Measurements from ENCODE around the gene ZNF316. TPM values are rescaled to one million over a fixed set of nuclear protein-coding genes. Genes with fewer than 3 reads are reported as not detected.

ZNF316 gene
- total RNA-seq, 2 experiments from 2014 or later, result 46.2 to 49.7 TPM

GRCh38 chr7:6680146-6680545 lies 43.0 kb downstream of the ZNF316 start:
- H3K4me1 Mint-ChIP-seq (ENCODE audit: low read depth), result no peaks in the 10 kb centered on the region
- ATAC-seq (ENCODE audit: poor library complexity) (no peak), DNase-seq (no peak)
- TF ChIP-seq CTCF (IDR thresholded peaks at IDR 0.05), result no peak
- Histone ChIP-seq H3K4me3 (ENCODE audit: low read length) (no peak overlapping the region), H3K36me3 (ENCODE audit: insufficient read depth, low read length) (no peaks in the 10 kb centered on the region), H3K9me3 (ENCODE audit: control insufficient read depth in 1 of 2, insufficient read depth in 1 of 2, low read length in 2 of 2) (peaks cover 75 to 93% of the 10 kb centered on the region in 2 experiments), H3K27ac (ENCODE audit: low read depth in 1 of 2, low read length in 2 of 2) (no peak overlapping the region), H3K27me3 (ENCODE audit: control insufficient read depth in 1 of 2, insufficient read depth in 2 of 2, low read length in 2 of 2) (no peaks in the 10 kb centered on the region), H3K4me1 (ENCODE audit: insufficient read depth, low read length) (no peaks in the 10 kb centered on the region)
- peaks cover 17% of the 10 kb centered on the region for H3K9me3 Mint-ChIP-seq
- intact Hi-C loops (cut with DNase I, micrococcal nuclease), result no loop called here
- ChIA-PET CTCF (no interaction called here), POLR2A (no interaction called here)
- H3K4me3 Mint-ChIP-seq, result no peak overlapping the region
- no peaks in the 10 kb centered on the region for H3K27me3 Mint-ChIP-seq
- no peak overlapping the region for H3K27ac Mint-ChIP-seq
- peaks cover 49% of the 10 kb centered on the region for H3K36me3 Mint-ChIP-seq (ENCODE audit: low read depth)

GRCh38 chr7:6691103-6691502 lies 54.0 kb downstream of the ZNF316 start:
- peaks cover 45 to 100% of the 10 kb centered on the region in 2 experiments for H3K9me3 ChIP-seq (ENCODE audit: control insufficient read depth in 1 of 2, insufficient read depth in 1 of 2, low read length in 2 of 2)
- POLR2A ChIA-PET, result no interaction called here
- H3K36me3 ChIP-seq (ENCODE audit: insufficient read depth, low read length), result peaks cover 83% of the 10 kb centered on the region
- H3K9me3 Mint-ChIP-seq, result peaks cover 24% of the 10 kb centered on the region
- no peaks in the 10 kb centered on the region for H3K4me1 ChIP-seq (ENCODE audit: insufficient read depth, low read length)
- no peak for TF ChIP-seq CTCF (IDR thresholded peaks at IDR 0.05)
- H3K4me1 Mint-ChIP-seq (ENCODE audit: low read depth), result no peaks in the 10 kb centered on the region
- no peak for DNase-seq
- no peak overlapping the region for H3K4me3 ChIP-seq (ENCODE audit: low read length)
- ATAC-seq (ENCODE audit: poor library complexity), result no peak
- no peaks in the 10 kb centered on the region for H3K27me3 Mint-ChIP-seq
- no peak overlapping the region for H3K27ac Mint-ChIP-seq
- H3K36me3 Mint-ChIP-seq (ENCODE audit: low read depth), result no peaks in the 10 kb centered on the region
- H3K4me3 Mint-ChIP-seq, result no peak overlapping the region
- intact Hi-C loops (cut with DNase I, micrococcal nuclease), result no loop called here
- no peak overlapping the region for H3K27ac ChIP-seq (ENCODE audit: low read depth in 1 of 2, low read length in 2 of 2)
- H3K27me3 ChIP-seq (ENCODE audit: control insufficient read depth in 1 of 2, insufficient read depth in 2 of 2, low read length in 2 of 2), result no peaks in the 10 kb centered on the region
- CTCF ChIA-PET, result no interaction called here

DNA sequence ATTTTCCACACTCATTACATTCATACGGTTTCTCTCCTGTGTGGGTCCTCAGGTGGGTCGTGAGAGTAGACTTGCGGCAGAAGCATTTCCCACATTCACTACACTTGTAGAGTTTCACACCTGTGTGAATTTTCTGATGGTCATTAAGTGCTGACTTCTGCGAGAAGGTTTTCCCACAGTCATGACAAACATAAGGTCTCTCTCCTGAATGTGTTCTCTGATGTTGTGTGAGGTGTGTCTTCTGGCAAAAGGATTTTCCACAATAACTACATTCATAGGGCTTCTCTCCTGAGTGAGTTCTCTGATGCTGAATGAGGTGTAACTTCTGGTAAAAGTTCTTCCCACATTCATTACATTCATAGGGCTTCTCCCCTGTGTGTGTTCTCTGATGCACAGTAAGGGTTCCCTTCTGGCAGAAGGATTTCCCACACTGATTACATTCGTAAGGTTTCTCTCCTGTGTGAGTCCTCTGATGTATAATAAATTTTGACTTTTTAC lies 54.5 kb downstream of the ZNF316 start:
- peaks cover 40 to 100% of the 10 kb centered on the region in 2 experiments for H3K9me3 ChIP-seq (ENCODE audit: control insufficient read depth in 1 of 2, insufficient read depth in 1 of 2, low read length in 2 of 2)
- peaks cover 24% of the 10 kb centered on the region for H3K9me3 Mint-ChIP-seq

More for the DNA sequence above, 54.5 kb downstream of the ZNF316 start:
- TF ChIP-seq CTCF (IDR thresholded peaks at IDR 0.05), result no peak
- no peaks in the 10 kb centered on the region for H3K27me3 Mint-ChIP-seq
- Histone ChIP-seq H3K36me3 (ENCODE audit: insufficient read depth, low read length) (peaks cover 88% of the 10 kb centered on the region), H3K4me1 (ENCODE audit: insufficient read depth, low read length) (no peaks in the 10 kb centered on the region), H3K27ac (ENCODE audit: low read depth in 1 of 2, low read length in 2 of 2) (no peak overlapping the region), H3K27me3 (ENCODE audit: control insufficient read depth in 1 of 2, insufficient read depth in 2 of 2, low read length in 2 of 2) (no peaks in the 10 kb centered on the region), H3K4me3 (ENCODE audit: low read length) (no peak overlapping the region)
- no peak overlapping the region for H3K27ac Mint-ChIP-seq
- H3K36me3 Mint-ChIP-seq (ENCODE audit: low read depth), result no peaks in the 10 kb centered on the region
- intact Hi-C loops (cut with DNase I, micrococcal nuclease), result no loop called here
- DNase-seq, result no peak
- ChIA-PET CTCF (no interaction called here), POLR2A (no interaction called here)
- H3K4me3 Mint-ChIP-seq, result peak overlapping the region; percentile 38
- H3K4me1 Mint-ChIP-seq (ENCODE audit: low read depth), result no peaks in the 10 kb centered on the region
- no peak for ATAC-seq (ENCODE audit: poor library complexity)

Data from CD4-positive, alpha-beta T cell (primary cell).